Fibroblast of skin of left quadriceps (primary cell): ENCODE data around the gene CD79B.

ENCODE experiments used
- DNase-seq, 2 experiments: peaks; one replicate each; pipeline ENCODE4 v3.0.0-alpha.2; 2013; ENCODE audit warnings: low read depth in 2 of 2

CD79B gene

GRCh38 chr17:63954402-63955063, 22.4 kb upstream of the CD79B start:
- no peak for DNase-seq

DNA sequence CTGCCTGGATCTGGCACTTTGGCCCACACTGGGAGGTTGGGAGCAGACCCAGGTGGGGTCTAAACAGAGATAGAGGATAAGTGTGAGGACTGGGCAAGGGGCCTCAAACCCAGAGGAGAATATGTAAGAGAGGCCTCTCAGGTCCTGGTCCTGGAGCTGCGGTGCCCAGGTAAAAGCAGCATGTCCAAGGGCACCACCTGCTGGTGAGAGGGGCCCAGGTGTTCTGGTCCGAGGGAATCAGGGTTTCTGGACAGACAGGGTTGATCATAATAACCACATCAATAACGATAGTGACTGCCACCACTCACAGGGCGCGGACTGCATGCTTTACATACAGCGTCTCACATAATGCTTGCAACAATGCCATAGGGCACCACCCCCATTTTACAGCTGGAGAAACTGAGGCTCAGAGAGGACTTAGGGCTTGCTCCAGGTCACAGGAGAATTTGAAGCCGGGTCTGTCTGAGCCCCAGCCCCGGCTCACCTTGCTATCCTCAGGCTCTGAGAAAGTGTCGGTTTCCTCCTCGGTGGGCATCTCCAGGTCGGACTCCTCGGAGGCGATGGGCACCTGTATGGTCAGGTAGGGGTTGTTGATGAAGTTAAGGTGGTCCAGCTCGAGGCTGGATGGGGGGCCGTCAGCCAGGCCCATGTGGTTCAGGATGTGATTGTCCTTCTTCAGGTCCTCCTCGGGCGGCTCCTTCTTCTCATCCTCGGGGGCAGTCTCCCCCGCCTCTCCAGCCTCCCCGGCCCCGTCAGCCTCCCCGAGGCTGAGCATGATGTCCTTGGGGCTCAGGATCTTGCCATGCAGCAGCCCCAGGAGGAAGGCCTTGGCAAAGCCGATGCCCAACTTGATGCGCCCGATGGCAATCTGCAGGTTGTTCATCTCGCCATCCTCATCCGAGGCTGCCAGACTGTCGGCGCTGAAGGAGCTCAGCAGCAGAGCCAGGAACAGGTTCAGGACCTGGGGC, 19.1 kb upstream of the CD79B start:
- DNase-seq: no peak

DNA sequence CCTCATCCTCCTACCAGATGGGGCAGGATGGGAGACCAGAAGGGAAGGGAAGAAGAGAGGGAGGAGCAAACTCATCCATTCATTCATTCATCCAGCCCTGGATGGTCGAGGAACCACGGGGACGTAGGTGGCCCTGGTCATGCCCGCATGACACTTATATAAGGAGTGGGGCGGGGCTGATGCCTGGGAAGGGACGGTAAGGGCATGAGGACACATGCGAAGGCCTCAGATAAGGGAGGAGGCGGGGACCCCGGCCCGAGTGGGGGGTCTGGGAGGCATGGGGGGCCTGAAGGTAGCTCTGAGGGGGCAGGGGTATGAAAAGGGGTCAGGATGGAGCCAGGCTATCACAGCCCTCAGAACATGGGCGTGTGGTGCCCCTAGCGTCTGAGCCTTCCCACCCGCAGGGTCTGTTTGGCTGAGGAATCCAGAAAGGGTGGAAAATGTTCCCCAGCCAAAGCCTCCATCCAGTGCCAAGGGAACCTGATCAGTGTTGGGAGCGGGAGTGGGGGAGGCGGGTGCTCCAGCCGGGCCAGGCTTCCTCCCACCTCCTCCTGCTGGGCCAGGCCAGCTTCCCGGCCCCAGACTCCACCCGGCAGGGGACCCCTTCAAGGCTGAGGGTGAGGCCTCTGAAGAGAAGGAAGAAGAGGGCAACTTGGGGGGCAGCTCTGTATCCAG, 17.6 kb upstream of the CD79B start:
- DNase-seq: no peak

DNA sequence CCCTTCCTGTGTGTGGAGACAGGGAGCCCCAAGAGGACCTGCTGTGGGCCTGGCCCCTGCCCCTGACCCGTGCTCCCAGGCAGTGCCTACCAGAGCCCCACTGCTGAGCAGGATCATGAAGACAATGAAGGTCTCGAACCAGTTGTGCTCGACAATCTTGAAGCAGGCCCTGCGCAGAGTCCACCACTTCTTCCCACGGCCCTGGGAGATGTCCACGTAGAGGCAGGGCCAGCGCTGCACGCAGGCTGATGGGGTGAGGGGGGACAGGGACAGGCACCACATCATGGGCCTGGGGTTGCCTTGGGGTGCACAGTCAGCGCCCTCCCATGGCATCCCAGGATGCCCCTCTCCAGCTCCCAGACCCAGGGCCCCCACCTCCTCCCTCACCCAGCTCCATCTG, 16.4 kb upstream of the CD79B start:
- no peak for DNase-seq

GRCh38 chr17:63947711-63948330, 15.7 kb upstream of the CD79B start:
- no peak for DNase-seq

GRCh38 chr17:63946440-63947363, 14.6 kb upstream of the CD79B start:
- DNase-seq: no peak

- DNase-seq: no peak
These were observed 13.8 kb upstream of the CD79B start for GRCh38 chr17:63945784-63946439.

DNA sequence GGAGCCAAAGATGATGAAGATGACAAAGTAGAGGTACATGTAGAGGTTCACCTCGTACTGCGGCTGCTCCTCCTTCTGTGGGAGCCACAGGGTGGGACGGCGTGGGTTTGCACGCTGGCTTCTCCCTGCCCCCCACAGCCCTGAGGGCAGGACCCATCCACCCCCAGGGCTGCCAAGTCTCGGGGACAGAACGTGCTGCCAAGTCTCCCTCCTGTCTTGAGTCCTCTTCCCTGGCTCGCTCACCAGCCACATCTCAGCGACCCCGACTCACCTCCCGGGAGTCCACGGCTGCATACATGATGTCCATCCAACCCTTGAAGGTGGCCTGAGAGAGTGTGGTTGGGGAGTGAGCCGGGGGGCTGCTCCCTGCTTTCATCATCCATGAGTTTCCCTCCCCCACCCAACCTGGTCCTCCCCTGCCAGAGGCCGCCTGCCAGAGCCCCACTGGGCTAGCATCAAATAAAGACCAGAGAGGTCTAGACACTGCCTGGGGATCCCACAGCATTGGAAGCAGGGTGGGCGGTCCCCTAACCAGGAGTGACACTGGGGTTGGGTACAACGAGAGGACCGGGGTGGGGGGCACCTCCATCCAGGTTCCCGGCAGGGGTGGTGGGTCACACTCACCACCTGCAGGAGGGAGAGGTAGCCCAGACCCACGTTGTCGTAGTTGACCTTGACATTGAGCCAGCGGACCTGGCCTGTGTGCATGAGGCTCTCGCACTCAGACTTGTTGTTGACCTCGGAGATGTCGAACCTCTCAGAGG, 12.8 kb upstream of the CD79B start:
- DNase-seq: no peak

DNA sequence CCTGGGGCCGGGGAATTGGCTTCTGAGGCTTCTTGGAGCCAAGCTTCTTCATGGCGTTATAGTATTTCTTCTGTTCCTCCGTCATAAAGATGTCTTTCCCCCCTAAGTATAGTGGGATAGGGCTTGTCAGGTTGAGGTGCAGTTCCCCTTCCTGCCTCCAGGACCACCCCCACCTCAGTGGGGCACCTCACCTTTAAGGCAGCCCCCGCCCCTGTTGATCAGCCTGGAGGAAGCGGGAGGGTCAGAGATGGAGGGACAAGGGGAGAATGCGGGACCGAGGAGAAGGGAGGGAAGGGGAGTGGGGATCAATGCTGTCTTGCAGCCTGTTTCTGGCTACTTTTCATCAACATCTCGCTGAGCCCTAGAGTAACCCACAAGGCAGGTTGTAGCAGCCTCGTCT, 11.6 kb upstream of the CD79B start:
- DNase-seq: no peak

DNA sequence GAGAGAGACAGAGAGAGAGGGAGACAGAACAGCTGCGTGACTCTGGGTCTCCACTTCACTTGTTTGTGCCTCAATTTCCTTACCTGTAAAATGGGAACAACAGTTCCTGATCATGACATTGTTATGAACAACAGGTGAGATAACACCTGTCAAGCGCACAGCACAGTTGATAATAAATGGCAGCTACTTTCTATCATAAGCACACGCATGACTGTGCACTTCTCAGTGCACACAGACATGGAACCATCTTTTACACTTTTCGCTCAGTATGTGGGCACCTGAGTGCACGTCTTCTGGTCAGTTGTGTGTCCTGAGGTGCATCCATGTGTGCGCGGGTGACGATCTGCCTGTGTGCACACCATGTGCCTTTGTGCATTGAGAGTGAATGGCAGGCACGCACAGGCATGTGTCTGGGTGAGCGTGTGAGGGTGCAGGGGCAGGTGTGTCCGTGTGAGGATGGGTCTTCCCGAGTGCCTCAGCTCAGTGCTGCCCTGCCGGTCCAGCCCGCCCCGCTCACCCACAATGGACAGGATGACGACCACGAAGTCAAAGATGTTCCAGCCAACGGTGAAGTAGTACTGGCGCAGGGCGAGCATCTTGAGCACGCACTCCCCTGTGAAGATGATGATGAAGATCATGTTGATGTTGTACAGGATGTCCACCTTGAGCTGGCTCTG, 10.3 kb upstream of the CD79B start:
- no peak for DNase-seq

DNA sequence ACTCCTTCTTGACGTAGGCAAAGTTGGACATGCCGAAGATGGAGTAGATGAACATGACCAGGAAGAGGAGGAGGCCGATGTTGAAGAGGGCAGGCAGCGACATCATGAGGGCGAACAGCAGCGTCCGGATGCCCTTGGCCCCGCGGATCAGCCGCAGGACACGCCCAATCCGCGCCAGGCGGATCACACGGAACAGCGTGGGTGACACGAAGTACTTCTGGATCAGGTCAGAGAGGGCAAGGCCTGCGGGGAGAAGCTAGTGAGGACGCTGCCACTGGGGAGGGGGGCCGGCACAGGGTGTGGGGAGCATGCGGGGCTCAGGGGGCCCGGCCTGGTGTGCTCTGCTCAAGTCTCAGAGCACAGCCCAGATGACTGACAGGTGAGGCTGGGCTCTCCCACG, 9.6 kb upstream of the CD79B start:
- no peak for DNase-seq

DNA sequence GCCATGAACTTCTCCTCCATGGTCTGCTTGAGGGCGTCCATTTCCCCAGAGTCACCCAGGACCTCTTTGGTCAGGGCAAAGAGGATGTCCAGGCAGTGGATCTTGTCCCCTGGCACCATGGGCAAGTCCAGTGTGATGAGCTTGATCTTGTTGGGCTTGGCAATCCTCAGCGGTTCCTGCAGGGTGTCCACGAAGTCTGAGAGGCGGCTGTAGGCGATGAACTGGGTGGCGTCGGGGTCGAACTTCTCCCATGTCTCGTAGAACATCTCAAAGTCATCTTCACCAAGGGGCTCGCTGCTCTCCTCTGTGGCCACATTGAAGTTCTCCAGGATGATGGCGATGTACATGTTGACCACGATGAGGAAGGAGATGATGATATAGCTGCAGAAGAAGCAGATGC, 9.0 kb upstream of the CD79B start:
- DNase-seq: no peak

GRCh38 chr17:63940584-63940983, 8.5 kb upstream of the CD79B start:
- DNase-seq: no peak

DNA sequence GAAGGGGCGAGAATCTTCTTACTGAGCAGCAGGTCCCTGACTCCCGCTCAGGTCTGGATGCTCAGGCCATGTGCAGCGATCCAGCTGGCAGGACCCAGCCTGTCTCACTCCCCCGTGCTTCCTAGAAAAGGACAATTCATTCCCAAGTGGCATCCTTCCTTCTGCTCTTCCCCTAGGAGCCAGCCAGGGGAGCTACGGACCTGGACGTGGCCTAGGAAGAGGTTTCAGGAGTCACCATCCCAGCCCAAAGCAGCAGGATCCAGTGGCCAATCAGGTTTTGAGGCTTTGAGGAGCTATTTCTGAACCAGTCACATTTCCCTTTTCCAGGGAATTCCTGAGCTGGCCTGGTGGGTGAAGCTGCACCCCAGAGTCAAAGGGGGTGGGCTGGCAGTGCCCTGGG, 7.8 kb upstream of the CD79B start:
- DNase-seq: no peak

- no peak for DNase-seq
These were observed 7.3 kb upstream of the CD79B start for GRCh38 chr17:63939401-63939800.

DNA sequence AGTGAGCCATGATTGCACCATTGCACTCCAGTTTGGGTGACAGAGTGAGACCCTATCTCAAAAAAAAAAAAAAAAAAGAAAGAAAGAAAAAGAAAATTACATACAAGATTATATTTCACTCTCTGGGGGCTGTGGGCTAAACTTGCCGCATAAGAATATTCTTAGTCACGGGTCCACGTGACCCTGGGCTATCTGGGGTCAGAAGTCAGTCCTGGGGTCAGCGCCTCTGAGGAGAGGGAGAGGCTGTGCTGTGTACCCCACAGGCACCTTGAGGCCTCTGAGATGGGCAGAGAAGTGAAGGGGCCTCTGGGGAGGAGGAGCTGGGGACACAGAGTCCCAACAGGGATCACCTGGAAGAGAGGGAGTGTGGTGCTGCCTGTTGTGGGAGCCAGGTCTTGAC, 5.8 kb upstream of the CD79B start:
- no peak for DNase-seq

DNA sequence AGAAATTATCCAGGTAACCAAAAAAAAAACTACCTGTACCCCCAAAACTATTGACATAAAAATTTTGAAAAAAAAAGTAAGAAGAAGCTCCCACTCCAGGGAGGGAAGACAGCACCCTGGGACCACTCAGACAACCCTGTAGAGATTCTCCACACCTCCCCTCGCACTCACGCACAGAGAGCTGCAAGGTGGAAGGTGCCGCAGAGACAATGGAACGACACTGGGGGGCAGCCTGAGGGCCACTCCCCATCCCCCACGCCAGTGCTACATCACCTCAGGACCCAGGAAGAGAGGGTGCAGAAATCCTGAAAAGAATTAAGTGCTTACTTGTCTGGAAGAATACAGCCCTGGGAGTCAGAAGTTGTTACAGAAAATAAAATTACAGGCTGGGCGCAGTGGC, 5.2 kb upstream of the CD79B start:
- no peak for DNase-seq

DNA sequence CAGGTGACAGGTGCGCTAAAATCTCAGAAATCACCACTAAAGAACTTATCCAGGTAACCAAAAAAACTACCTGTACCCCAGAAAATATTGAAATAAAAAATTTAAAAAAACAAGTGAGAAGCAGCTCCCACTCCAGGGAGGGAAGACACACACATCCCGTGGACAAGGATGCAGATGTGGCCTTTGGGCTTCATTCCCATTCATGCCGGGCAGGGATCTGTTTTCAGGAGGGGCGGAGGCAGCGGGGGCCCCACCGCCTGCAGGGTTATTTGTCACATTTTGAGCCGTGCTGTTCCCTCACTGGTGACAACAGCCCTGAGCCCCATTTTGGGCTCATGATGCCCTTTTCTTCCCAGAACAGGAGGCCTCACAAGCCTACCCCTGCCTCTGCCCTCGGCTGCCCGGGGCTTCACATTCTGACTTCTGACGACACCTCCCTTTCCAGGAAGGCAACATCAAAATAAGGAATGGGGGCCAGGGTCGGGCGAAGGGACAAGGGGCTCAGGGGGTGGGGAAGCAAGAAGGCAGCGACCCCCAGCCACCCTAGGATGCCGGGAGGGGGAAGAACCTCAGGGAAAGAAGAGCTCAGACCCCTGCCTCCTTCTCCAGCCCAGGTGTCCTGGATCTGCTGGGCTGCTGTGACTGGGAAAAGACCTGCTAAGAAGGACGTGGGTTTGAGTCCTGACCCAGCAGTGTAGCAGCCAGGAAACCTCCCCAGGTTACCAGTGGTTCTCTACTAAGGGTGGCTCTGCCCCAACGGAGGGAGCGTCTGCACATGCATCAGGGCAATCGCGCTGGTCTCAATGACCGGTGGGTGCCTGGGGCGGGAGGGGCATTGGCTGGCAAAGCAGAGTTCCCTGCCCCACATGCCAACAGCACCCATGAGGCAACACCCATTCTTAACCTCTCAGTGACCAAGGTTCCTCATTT, 2.3 kb upstream of the CD79B start:
- DNase-seq: no peak
